HCT116 (cell line): ENCODE data around the gene BRD2. TPM values are rescaled to one million over a fixed set of nuclear protein-coding genes. Genes with fewer than 3 reads are reported as not detected.

Experiments used
- ATAC-seq: fragments of 200-7000 bp; cut with Tn5 transposase; 2 replicates; pipeline ENCODE4 v1.9.1; 2020; ENCODE audit warnings: mild to moderate bottlenecking, moderate library complexity
- BruUV-seq: library from RNA; stranded (reverse); fragments of 400-500 nt; replicated peaks from 2 replicates; lab custom pipeline; 2021; lab: Mats Ljungman, UMichigan
- CTCF ChIA-PET: fragments of 300-600 bp; sonication (Branson Sonifier 250); formaldehyde crosslinking; loops from one replicate; lab custom pipeline; 2021; ENCODE audit warnings: antibody characterized with exemption; lab: Charles Lee
- POLR2A ChIA-PET: fragments of 300-600, 350-600 bp; sonication (Branson Sonifier 250); formaldehyde crosslinking; loops from one replicate; lab custom pipeline; 2021; ENCODE audit warnings: antibody characterized with exemption; lab: Charles Lee
- RAD21 ChIA-PET, 2 experiments: fragments of 300-600 bp; sonication (Branson Sonifier 250); formaldehyde crosslinking; loops; one replicate each; lab custom pipeline; 2023; ENCODE audit warnings: low total read pairs in 2 of 2; ENCODE audit not compliant: uncharacterized antibody in 2 of 2, unreplicated experiment in 2 of 2, low non-redundant PET in 1 of 2; lab: Charles Lee
- DNase-seq: peaks from one replicate; pipeline ENCODE4 v3.0.0-alpha.2; 2010; ENCODE audit warnings: low read depth, low spot score
- H2AFZ ChIP-seq: fragments of 200-600 bp; shearing (Covaris generic), sonication (generic); 2 replicates; pipeline ENCODE4 v1.6.1; 2017; ENCODE audit warnings: low read depth, mixed run types, mixed read lengths, antibody characterized with exemption, low read length; ENCODE audit not compliant: poor library complexity, severe bottlenecking
- H3K27ac ChIP-seq: 2 replicates; pipeline ENCODE4 v1.5.1; 2012; ENCODE audit warnings: low read depth, low read length
- H3K27me3 ChIP-seq: fragments of 200-600 bp; sonication (generic); 2 replicates; pipeline ENCODE4 v1.6.1; 2016; ENCODE audit warnings: mixed run types, low read length, mixed read lengths; ENCODE audit not compliant: insufficient read depth
- H3K36me3 ChIP-seq, 2 experiments: fragments of 200-500 bp in 1 of 2; fragments of 200-600 bp in 1 of 2; sonication (Bioruptor generic) in 1 of 2; sonication (generic) in 1 of 2; 2 replicates each; pipeline versions ENCODE4 v1.5.1 to v1.6.1; 2014 to 2016; ENCODE audit warnings: low read length in 2 of 2, inconsistent platforms in 1 of 2, mixed read lengths in 1 of 2, mixed run types in 1 of 2; ENCODE audit not compliant: insufficient read depth in 2 of 2, control insufficient read depth in 1 of 2
- H3K4me1 ChIP-seq, 2 experiments: fragments of 200-600 bp in 1 of 2; sonication (generic) in 1 of 2; 2 replicates each; pipeline versions ENCODE4 v1.5.1 to v1.6.1; 2012 to 2017; ENCODE audit warnings: low read length in 2 of 2, inconsistent platforms in 1 of 2, mild to moderate bottlenecking in 1 of 2, mixed read lengths in 1 of 2, mixed run types in 1 of 2, moderate library complexity in 1 of 2; ENCODE audit not compliant: insufficient read depth in 2 of 2, control insufficient read depth in 1 of 2
- H3K4me2 ChIP-seq: fragments of 200-600 bp; sonication (generic); 2 replicates; pipeline ENCODE4 v1.6.1; 2017; ENCODE audit warnings: mixed run types, low read length, mixed read lengths
- H3K4me3 ChIP-seq, 2 experiments: fragments of 200-600 bp in 1 of 2; sonication (generic) in 1 of 2; replicated peaks in 1 of 2; 2 replicates each; pipeline ENCODE4 v1.5.1; 2011 to 2016; ENCODE audit warnings: low read length in 2 of 2, control low read depth in 1 of 2, low read depth in 1 of 2, mild to moderate bottlenecking in 1 of 2, mixed read lengths in 1 of 2, mixed run types in 1 of 2
- H3K79me2 ChIP-seq: fragments of 200-600 bp; sonication (generic); 2 replicates; pipeline ENCODE4 v1.6.1; 2017; ENCODE audit warnings: mild to moderate bottlenecking, mixed run types, low read length, moderate library complexity, mixed read lengths; ENCODE audit not compliant: insufficient read depth
- H3K9ac ChIP-seq: fragments of 200-600 bp; sonication (generic); 2 replicates; pipeline ENCODE4 v1.6.1; 2016; ENCODE audit warnings: low read length, mixed read lengths
- H3K9me2 ChIP-seq: fragments of 200-600 bp; sonication (generic), shearing (Covaris generic); 2 replicates; pipeline ENCODE4 v1.6.1; 2017; ENCODE audit warnings: mixed run types, mild to moderate bottlenecking, moderate library complexity; ENCODE audit not compliant: insufficient read depth
- H3K9me3 ChIP-seq, 2 experiments: fragments of 200-500 bp in 1 of 2; fragments of 200-600 bp in 1 of 2; sonication (Bioruptor generic) in 1 of 2; sonication (generic) in 1 of 2; 2 replicates each; pipeline ENCODE4 v1.6.1; 2014 to 2017; ENCODE audit warnings: low read length in 2 of 2, mixed read lengths in 2 of 2, inconsistent platforms in 1 of 2, low read depth in 1 of 2, mild to moderate bottlenecking in 1 of 2, mixed run types in 1 of 2, moderate library complexity in 1 of 2; ENCODE audit not compliant: control insufficient read depth in 1 of 2, insufficient read depth in 1 of 2
- H4K20me1 ChIP-seq: fragments of 200-600 bp; sonication (generic), shearing (Covaris generic); 2 replicates; pipeline ENCODE4 v1.6.1; 2017; ENCODE audit warnings: mixed run types, mild to moderate bottlenecking, moderate library complexity; ENCODE audit not compliant: insufficient read depth
- EZH2phosphoT487 ChIP-seq: fragments of 200-600 bp; IDR thresholded peaks from 2 replicates; pipeline ENCODE4 v1.6.1; 2018; ENCODE audit warnings: antibody characterized with exemption, borderline replicate concordance
- SP1 ChIP-seq: IDR thresholded peaks from 2 replicates; pipeline ENCODE4 v1.6.1; 2012; ENCODE audit warnings: low read depth
- TCF7L2 ChIP-seq: IDR thresholded peaks from 2 replicates; pipeline ENCODE4 v1.7.0; 2011; ENCODE audit warnings: borderline replicate concordance, inconsistent platforms; ENCODE audit not compliant: insufficient read depth, insufficient read length; ENCODE audit errors: extremely low read depth
- intact Hi-C: fragments of 100-400 bp; cut with micrococcal nuclease; formaldehyde crosslinking; loops from 2 replicates; pipeline ENCODE4 v1.10.0; 2022
- total RNA-seq: library from RNA; stranded (reverse); gene quantifications from one replicate; pipeline ENCODE4 v1.2.1, GENCODE V29; 2021; ENCODE audit not compliant: unreplicated experiment

The BRD2 gene
- total RNA-seq, 1 experiment from 2014 or later = 260 TPM

DNA sequence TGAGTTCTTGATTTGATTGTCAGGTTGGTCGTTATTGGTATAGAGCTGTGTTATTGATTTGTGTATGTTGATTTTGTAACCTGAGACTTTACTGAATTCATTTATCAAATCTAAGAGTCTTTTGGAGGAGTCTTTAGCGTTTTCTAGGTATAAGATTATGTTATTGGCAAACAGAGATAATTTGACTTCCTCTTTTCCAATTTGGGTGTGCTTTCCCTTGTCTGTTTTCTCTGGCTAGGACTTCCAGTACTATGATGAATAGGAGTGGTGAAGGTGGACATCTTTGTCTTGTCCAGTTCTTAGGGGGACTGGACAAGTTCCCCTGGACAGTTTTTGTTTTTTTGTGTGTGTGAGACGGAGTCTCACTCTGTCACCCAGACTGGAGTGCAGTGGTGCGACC lies 23.6 kb downstream of the BRD2 start:
- Histone ChIP-seq H4K20me1 (no peaks in the 10 kb centered on the region), H3K9me3 (no peaks in the 10 kb centered on the region), H3K9ac (no peak overlapping the region), H3K27ac (no peak overlapping the region), H3K4me3 (no peak overlapping the region), H3K36me3 (no peaks in the 10 kb centered on the region), H3K4me1 (no peaks in the 10 kb centered on the region), H3K79me2 (no peaks in the 10 kb centered on the region), H3K27me3 (no peaks in the 10 kb centered on the region), H3K4me2 (no peak overlapping the region), H3K9me2 (no peaks in the 10 kb centered on the region), H2AFZ (no peak overlapping the region)
- RAD21 ChIA-PET = no interaction called here
- BruUV-seq = no TSS peak
- no peak for TF ChIP-seq EZH2phosphoT487
- no peak for TF ChIP-seq TCF7L2
- ATAC-seq (no peak), DNase-seq (no peak)
- POLR2A ChIA-PET = no interaction called here
- intact Hi-C loops = no loop called here
- CTCF ChIA-PET = no interaction called here

DNA sequence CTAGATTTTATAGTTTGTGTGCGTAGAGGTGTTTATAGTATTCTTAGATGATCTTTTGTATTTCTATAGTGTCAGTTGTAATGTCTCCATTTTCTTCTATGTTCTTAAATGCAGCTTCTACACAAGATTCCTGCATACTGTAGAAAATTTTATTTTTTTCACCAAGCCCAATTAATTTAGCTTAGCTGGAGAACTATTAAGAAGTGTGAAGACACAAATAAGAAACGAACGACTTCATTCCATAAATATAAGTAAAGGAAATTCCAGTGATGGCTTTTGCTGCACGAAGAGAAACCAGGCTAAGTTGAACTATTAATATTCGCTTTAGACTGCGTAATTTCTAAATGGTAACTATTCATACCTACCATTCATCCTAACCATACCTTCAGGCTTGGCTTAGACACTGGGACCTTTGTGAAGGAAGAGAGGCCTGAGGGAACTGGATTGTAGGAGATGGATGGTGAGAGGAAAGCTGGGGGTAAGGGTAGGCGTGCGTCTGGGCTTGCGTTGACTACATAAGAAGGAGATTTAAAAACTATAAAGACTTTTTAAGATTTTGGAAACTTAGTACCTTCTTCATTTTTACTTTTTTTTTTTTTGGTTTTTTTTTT lies 25.1 kb downstream of the BRD2 start:
- no peak for TF ChIP-seq EZH2phosphoT487
- TF ChIP-seq SP1 = no peak
- Histone ChIP-seq H3K36me3 (no peaks in the 10 kb centered on the region), H3K9me2 (no peaks in the 10 kb centered on the region), H3K27me3 (no peaks in the 10 kb centered on the region), H3K9ac (no peak overlapping the region), H3K4me1 (no peaks in the 10 kb centered on the region), H4K20me1 (no peaks in the 10 kb centered on the region), H3K79me2 (no peaks in the 10 kb centered on the region), H3K4me2 (no peak overlapping the region), H3K9me3 (no peaks in the 10 kb centered on the region), H3K4me3 (no peak overlapping the region), H3K27ac (no peak overlapping the region), H2AFZ (no peak overlapping the region)
- intact Hi-C loops = no loop called here
- CTCF ChIA-PET = no interaction called here
- POLR2A ChIA-PET = interaction anchor here (1.2 kb wide), 2 partner anchors 9 to 22 kb away, joined by 3 to 4 read pairs; no protein-coding TSS in a partner anchor
- RAD21 ChIA-PET = no interaction called here
- DNase-seq (no peak), ATAC-seq (no peak)
- BruUV-seq = no TSS peak
